Activated naive CD8-positive, alpha-beta T cell treated with anti-CD3 and anti-CD28 coated beads, Interleukin-2, amount 10 ng/mL, durations not matched to agents 7 days and 5 days (primary cell): Measurements from ENCODE around the gene TARS1. TPM values are rescaled to one million over a fixed set of nuclear protein-coding genes. Genes with fewer than 3 reads are reported as not detected.

ENCODE experiments used
- ATAC-seq: fragments of 150-1000 bp; cut with Tn5 transposase; one replicate; pipeline ENCODE4 v1.10.0; 2021; ENCODE audit warnings: low read depth, moderate library complexity
- POLR2A ChIA-PET: fragments of 350-600 bp; sonication (Branson Sonifier 250); formaldehyde crosslinking; loops from one replicate; lab custom pipeline; 2021; ENCODE audit warnings: antibody characterized with exemption; lab: Charles Lee
- DNase-seq: peaks from one replicate; pipeline ENCODE4 v3.0.0; 2021
- H3K27ac Mint-ChIP-seq: one replicate; pipeline ENCODE4 v1.8.0; 2022; ENCODE audit warnings: mild to moderate bottlenecking, mixed read lengths
- H3K27me3 Mint-ChIP-seq: one replicate; pipeline ENCODE4 v1.8.0; 2022; ENCODE audit warnings: mild to moderate bottlenecking, moderate library complexity, mixed read lengths
- H3K36me3 Mint-ChIP-seq: one replicate; pipeline ENCODE4 v1.8.0; 2021; ENCODE audit warnings: mild to moderate bottlenecking, mixed read lengths
- H3K4me1 Mint-ChIP-seq: one replicate; pipeline ENCODE4 v1.8.0; 2021; ENCODE audit warnings: mixed read lengths
- H3K4me3 Mint-ChIP-seq: one replicate; pipeline ENCODE4 v1.8.0; 2022; ENCODE audit warnings: mild to moderate bottlenecking, moderate library complexity, mixed read lengths
- H3K9me3 Mint-ChIP-seq: one replicate; pipeline ENCODE4 v1.8.0; 2021; ENCODE audit warnings: mixed read lengths
- total RNA-seq, 2 experiments: library from RNA; stranded (reverse); gene quantifications; one replicate each; pipeline ENCODE4 v1.2.3, GENCODE V29; 2021

The TARS1 gene
- total RNA-seq, 2 experiments from 2014 or later = 165 to 168 TPM

DNA sequence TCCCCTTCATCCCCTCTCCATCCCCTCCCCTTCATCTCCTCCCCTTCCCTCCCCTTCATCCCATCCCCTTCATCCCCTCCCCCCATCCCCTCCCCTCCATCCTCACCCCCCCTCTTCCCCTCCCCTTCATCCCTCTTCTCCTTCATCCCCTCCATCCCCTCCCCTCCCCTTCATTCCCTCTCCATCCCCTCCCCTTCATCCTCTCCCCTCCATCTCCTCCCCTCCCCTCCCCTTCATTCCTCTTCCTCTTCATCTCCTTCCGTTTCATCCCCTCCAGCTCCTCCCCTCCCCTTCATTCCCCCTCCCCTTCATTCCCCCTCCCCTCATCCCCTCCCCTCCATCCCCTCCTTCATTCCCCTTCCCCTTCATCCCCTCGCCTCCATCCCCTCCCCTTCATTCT lies 40.1 kb downstream of the TARS1 start:
- DNase-seq (no peak), ATAC-seq (no peak)
- Mint-ChIP-seq H3K27me3 (no peaks in the 10 kb centered on the region), H3K27ac (no peak overlapping the region), H3K9me3 (no peaks in the 10 kb centered on the region), H3K36me3 (peaks cover 15% of the 10 kb centered on the region), H3K4me3 (no peak overlapping the region), H3K4me1 (no peaks in the 10 kb centered on the region)
- POLR2A ChIA-PET = no interaction called here

DNA sequence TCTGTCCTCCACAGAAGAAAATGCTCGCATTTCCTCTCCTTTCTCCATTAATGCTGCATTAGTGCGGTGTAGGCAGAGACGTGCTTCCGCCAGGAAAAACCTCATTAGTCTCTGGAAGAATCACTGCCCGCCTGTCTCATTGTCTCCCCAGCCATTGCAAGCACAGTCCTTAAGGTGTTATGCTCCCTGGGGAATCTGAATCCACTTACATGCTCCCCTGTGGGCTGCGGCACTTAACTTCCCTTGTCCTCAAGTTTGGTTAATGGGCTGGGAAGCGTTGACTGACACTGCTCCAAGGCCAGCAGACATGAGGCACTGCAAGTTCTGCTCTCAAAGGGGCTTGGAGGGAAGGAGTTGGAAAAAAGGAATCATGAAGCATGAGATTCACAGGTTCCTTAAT lies 41.6 kb downstream of the TARS1 start:
- no peaks in the 10 kb centered on the region for H3K9me3 Mint-ChIP-seq
- H3K27me3 Mint-ChIP-seq = no peaks in the 10 kb centered on the region
- no peak overlapping the region for H3K4me3 Mint-ChIP-seq
- DNase-seq = no peak
- H3K4me1 Mint-ChIP-seq = no peaks in the 10 kb centered on the region
- H3K27ac Mint-ChIP-seq = no peak overlapping the region
- peaks cover 4% of the 10 kb centered on the region for H3K36me3 Mint-ChIP-seq
- POLR2A ChIA-PET = no interaction called here
- no peak for ATAC-seq

DNA sequence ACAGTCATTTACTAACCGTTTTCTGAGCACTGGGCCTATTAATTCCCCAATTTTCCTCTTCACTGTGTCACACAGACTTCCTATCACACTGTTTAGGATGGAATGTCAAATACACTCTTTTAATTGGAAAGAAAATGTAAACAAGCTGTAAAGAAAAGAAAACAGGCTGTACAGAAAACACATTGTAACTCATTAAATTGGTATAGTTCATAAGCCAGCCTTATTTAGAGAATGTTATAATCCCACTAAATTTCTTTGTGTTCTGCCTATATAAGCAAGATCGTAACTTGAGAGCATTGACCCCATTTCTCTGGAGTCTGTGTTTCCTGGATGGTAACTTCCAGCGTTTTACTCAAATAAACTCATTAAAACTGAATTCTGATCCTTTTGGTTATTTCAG lies 46.5 kb downstream of the TARS1 start:
- Mint-ChIP-seq H3K27ac (no peak overlapping the region), H3K27me3 (no peaks in the 10 kb centered on the region), H3K4me1 (no peaks in the 10 kb centered on the region), H3K9me3 (no peaks in the 10 kb centered on the region), H3K36me3 (peaks cover 2% of the 10 kb centered on the region), H3K4me3 (no peak overlapping the region)
- no peak for DNase-seq
- no peak for ATAC-seq
- POLR2A ChIA-PET = no interaction called here

DNA sequence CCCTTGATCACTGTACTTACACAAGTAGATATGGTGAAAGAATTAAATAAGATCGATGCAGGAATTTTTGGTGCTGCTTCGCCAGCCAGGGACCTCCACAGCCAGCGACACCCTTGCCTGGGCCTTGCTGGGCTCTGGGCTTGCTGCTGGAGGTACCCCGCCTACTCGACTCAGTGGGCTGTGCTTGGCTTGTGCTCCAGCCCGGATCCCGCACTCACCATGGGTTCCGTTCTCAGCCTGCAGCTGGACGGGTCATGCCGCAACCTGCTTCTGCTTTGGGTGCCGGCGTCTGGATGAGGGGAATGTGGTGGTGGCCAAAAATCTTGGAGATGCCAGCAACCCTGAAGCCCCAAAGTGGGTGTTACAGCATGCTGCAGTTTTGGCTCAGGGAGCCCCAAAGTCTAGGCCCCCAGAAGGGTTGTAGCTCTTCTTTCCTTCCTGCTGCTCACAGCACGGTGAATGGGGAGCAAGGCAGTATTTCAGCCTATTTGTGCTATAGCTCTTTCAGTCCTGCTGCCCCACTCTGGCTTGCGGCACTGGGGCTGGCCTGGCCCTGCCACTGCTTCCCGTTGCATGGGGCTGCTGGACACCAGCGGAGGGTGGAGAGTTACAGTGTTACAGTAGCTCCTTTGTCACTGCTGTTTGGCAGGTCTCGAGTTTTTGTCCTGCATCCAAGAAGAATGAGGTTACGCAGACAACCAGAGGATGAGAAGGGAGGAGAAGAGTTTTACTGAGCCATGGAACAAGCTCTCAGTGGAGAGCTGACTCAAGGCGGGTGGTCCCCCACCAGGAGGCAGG lies 48.0 kb downstream of the TARS1 start:
- Mint-ChIP-seq H3K36me3 (no peaks in the 10 kb centered on the region), H3K9me3 (peaks cover 2% of the 10 kb centered on the region), H3K4me1 (no peaks in the 10 kb centered on the region), H3K27ac (no peak overlapping the region), H3K4me3 (no peak overlapping the region), H3K27me3 (no peaks in the 10 kb centered on the region)
- no peak for DNase-seq
- ATAC-seq = no peak
- POLR2A ChIA-PET = no interaction called here

DNA sequence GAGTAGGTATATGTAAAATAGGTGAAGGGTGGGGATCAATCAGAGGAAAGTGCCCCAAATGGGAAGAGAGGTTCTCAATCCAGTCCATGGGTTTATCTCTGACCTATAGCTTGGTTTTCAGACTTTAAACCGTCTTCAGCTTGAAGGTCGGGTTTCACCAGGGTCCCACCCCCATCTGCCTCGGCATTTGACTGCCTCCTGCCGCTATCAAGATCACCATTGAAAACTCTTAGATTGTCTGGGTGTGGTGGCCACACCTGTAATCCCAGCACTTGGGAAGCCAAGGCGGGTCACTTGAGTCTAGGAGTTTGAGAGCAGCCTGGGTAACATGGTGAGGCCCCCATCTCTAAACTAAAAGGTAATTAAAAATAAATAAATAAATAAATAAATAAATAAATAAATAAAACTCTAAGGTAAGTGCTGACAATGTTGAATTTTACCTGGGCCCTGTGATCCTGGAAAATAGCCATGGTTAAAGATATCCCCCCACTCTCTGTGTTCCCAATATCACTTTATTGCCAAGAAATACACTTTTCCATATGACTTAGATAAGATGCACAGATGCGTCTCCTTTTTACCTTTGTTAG lies 48.8 kb downstream of the TARS1 start:
- H3K9me3 Mint-ChIP-seq = peaks cover 3% of the 10 kb centered on the region
- no peak overlapping the region for H3K4me3 Mint-ChIP-seq
- H3K27ac Mint-ChIP-seq = no peak overlapping the region
- POLR2A ChIA-PET = no interaction called here
- no peaks in the 10 kb centered on the region for H3K27me3 Mint-ChIP-seq
- DNase-seq (no peak), ATAC-seq (no peak)
- peaks cover 1% of the 10 kb centered on the region for H3K4me1 Mint-ChIP-seq
- no peaks in the 10 kb centered on the region for H3K36me3 Mint-ChIP-seq

DNA sequence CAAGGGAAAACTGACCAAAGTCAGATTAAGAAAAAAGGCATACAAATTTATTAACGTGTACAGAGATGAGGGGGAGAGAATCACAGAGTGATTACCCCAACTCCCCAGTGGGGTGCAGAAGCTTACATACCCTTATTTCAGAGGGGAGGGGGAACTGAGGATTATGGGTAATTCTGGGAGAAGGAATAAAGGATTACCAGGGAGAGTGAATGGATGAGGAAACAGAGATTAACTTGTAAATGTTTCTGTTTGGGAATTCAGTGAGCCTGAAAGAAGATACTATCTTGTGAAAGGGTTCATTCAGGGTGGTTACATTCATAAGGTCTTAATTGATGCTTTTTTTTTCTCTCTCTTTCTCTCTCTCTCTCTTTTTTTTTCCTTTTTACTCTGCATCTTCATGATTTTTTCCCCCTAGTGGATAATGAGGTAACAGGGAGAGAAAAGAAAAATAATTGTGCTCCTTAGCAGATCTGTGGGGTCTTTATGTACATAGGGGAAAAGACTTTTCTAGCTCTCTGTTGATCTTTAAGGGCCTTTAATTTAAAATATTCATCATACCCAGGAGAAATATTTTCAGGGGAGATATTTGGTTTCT lies 49.4 kb downstream of the TARS1 start:
- no peak overlapping the region for H3K4me3 Mint-ChIP-seq

DNA sequence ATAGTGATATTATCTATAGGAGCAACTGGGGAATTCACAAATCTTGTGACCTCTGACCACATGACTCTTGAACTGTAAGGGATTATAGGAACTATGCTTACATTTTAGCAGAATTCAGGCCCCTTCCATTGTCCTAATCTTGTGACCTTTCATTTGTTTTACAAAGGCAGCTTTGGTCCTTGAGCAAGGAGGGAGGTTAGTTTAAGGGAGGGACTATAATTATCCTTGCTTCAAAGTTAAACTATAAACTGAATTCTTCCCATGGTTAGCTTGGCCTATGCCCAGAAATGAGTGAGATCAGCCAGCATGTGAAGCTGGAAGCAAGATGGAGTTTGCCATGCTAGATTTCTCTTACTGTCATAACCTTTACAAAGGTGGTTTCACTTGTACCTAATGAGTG lies 51.2 kb downstream of the TARS1 start:
- ATAC-seq (no peak), DNase-seq (no peak)
- Mint-ChIP-seq H3K27me3 (no peaks in the 10 kb centered on the region), H3K27ac (no peak overlapping the region), H3K4me1 (peaks cover 1% of the 10 kb centered on the region), H3K36me3 (no peaks in the 10 kb centered on the region), H3K4me3 (no peak overlapping the region), H3K9me3 (peaks cover 3% of the 10 kb centered on the region)
- POLR2A ChIA-PET = no interaction called here

More for the DNA sequence above, 49.4 kb downstream of the TARS1 start:
- no peak overlapping the region for H3K27ac Mint-ChIP-seq
- H3K4me1 Mint-ChIP-seq = peaks cover 1% of the 10 kb centered on the region
- POLR2A ChIA-PET = no interaction called here
- no peak for ATAC-seq
- no peaks in the 10 kb centered on the region for H3K36me3 Mint-ChIP-seq
- H3K27me3 Mint-ChIP-seq = no peaks in the 10 kb centered on the region
- H3K9me3 Mint-ChIP-seq = peaks cover 3% of the 10 kb centered on the region
- no peak for DNase-seq

DNA sequence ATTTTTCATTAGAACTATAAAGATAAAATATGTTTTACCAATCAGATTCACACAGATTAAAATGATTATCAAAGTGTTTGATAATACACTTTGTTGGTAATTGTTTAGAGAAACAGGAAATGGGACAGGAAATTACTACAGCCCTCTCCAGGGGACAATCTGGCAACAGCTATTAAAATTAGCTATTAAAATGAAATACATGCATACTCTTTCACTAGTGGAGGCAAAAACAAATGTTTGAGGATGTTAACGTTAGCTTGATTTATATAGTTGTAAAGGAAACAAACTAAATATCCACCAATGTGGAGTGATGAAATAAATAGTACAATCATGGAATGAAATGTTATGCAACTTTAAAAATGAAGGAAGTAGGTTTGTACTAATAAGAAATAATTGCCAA lies 53.7 kb downstream of the TARS1 start:
- H3K4me1 Mint-ChIP-seq = peaks cover 1% of the 10 kb centered on the region
- ATAC-seq (no peak), DNase-seq (no peak)
- no peaks in the 10 kb centered on the region for H3K36me3 Mint-ChIP-seq
- POLR2A ChIA-PET = no interaction called here
- no peak overlapping the region for H3K4me3 Mint-ChIP-seq
- peaks cover 3% of the 10 kb centered on the region for H3K9me3 Mint-ChIP-seq
- no peak overlapping the region for H3K27ac Mint-ChIP-seq
- H3K27me3 Mint-ChIP-seq = no peaks in the 10 kb centered on the region

DNA sequence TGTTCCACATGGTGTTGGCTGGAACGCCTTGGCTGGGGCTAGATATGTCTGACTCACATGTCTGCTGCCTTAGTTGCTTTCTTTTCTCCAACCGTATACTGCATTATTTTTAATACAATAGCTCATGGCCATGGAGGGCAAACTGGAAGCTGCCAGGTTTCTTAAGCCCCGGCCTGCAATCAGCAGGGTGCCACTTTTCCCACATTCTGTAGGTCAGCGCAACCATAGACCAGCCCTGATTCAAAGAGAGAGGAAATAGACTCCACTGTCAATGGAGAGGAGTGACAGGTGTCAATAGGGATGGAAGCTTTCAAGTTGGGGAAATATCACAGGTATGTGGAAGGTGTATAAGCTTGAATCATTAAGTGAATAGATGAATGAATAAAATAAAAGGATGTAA lies 60.5 kb downstream of the TARS1 start:
- Mint-ChIP-seq H3K4me3 (no peak overlapping the region), H3K27me3 (no peaks in the 10 kb centered on the region), H3K9me3 (no peaks in the 10 kb centered on the region), H3K4me1 (no peaks in the 10 kb centered on the region), H3K27ac (no peak overlapping the region), H3K36me3 (no peaks in the 10 kb centered on the region)
- POLR2A ChIA-PET = no interaction called here
- no peak for DNase-seq
- ATAC-seq = no peak

DNA sequence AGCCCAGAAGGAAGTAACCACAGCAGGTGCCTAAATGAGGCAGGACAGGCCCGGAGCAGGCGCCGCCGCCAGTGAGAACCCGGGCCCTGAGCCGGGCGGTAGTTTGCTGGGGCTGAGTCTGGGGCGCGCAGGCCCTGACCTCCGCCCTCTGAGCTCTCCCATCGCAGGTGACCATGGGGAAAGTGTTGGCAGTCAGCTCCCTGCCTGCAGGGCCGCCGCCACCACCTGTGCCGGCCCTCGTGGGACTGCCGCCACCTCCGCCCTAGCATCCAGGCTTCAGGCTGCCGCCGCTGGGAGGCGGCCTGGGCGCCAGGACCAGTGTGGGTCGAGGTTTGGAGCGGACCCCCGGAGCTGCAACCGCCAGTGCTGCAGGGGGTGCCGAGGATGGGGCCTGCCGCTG lies 61.1 kb downstream of the TARS1 start:
- POLR2A ChIA-PET = no interaction called here
- H3K4me3 Mint-ChIP-seq = no peak overlapping the region
- no peak overlapping the region for H3K27ac Mint-ChIP-seq
- ATAC-seq = no peak
- H3K9me3 Mint-ChIP-seq = no peaks in the 10 kb centered on the region
- no peaks in the 10 kb centered on the region for H3K27me3 Mint-ChIP-seq
- DNase-seq = no peak
- H3K4me1 Mint-ChIP-seq = no peaks in the 10 kb centered on the region
- H3K36me3 Mint-ChIP-seq = no peaks in the 10 kb centered on the region

DNA sequence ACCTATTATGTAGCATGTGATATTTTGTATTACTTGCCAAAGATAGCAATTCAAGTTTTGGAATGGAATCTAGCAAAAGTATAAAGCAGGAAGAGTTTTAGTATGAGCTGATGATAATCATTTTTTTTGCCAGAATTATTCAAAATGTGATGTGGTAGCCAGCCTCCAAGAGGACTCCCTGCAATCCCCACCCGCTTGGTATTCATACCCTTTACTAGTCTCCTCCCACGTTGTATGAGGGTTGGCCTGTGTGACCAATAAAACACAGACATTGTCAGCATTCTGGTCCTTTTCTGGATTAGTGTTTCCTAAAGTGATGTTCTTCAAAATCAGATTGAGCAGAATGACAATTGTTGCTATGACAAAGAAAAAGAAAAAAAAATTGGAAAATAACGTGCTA lies 63.8 kb downstream of the TARS1 start:
- H3K27ac Mint-ChIP-seq = no peak overlapping the region
- ATAC-seq (no peak), DNase-seq (no peak)
- POLR2A ChIA-PET = no interaction called here
- no peaks in the 10 kb centered on the region for H3K36me3 Mint-ChIP-seq
- no peaks in the 10 kb centered on the region for H3K9me3 Mint-ChIP-seq
- H3K4me1 Mint-ChIP-seq = no peaks in the 10 kb centered on the region
- no peaks in the 10 kb centered on the region for H3K27me3 Mint-ChIP-seq
- H3K4me3 Mint-ChIP-seq = no peak overlapping the region

DNA sequence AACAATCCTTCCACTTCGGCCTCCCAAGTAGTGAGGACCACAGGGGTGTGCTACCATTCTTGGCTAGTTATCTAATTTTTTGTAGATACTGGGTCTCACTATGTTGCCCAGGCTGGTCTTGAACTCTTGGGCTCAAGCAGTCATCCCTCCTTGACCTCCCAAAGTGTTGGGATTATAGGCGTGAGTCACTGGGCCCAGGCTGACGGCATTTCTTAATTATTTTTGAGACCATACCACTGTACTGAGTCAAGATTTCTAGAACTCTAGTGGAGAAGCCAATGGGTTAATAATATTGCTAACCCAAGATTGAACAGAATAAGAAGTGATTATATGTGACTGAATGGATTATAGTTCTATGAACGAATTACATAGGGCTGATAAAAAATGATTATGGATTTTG lies 66.7 kb downstream of the TARS1 start:
- POLR2A ChIA-PET = no interaction called here
- Mint-ChIP-seq H3K27me3 (no peaks in the 10 kb centered on the region), H3K9me3 (no peaks in the 10 kb centered on the region), H3K4me3 (no peak overlapping the region), H3K36me3 (no peaks in the 10 kb centered on the region), H3K27ac (no peak overlapping the region), H3K4me1 (no peaks in the 10 kb centered on the region)
- no peak for ATAC-seq
- no peak for DNase-seq

DNA sequence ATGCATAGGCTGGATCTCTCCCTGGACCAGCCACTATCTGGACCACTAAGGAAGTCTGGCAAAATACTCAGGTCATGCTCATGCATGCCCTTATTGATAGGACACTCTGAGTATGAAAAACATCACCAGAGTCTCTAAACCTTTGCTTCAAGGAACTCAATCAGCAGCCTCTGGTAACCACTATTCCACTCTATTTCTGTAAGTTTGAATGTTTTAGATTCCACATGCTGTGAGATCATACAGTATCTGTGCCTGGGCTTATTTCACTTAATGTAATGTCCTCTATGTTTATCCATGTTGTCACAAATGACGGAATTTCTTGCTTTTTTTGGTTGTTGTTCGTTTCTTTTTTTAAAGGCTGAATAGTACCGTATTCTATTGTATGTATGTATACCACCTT lies 68.3 kb downstream of the TARS1 start:
- H3K27ac Mint-ChIP-seq = no peak overlapping the region
- POLR2A ChIA-PET = no interaction called here
- H3K36me3 Mint-ChIP-seq = no peaks in the 10 kb centered on the region
- DNase-seq = no peak
- H3K9me3 Mint-ChIP-seq = no peaks in the 10 kb centered on the region
- H3K4me3 Mint-ChIP-seq = no peak overlapping the region
- no peaks in the 10 kb centered on the region for H3K27me3 Mint-ChIP-seq
- no peak for ATAC-seq
- no peaks in the 10 kb centered on the region for H3K4me1 Mint-ChIP-seq
